Ovary (tissue), 9 donors: Measurements from ENCODE around the gene FAM107A. TPM values are rescaled to one million over a fixed set of nuclear protein-coding genes. Genes with fewer than 3 reads are reported as not detected.

Experiments
- DNase-seq, 5 donors: peaks; one replicate each; pipeline ENCODE4 v3.0.0-alpha.2; 2019 to 2020
- H3K27ac ChIP-seq, 2 donors: fragments of 200-600 bp; one replicate each; pipeline versions ENCODE4 v1.5.1 to v1.8.0; 2019 to 2022
- H3K27me3 ChIP-seq: fragments of 200-600 bp; one replicate; pipeline ENCODE4 v1.8.0; 2022
- H3K36me3 ChIP-seq: fragments of 200-600 bp; sonication (generic); one replicate; pipeline ENCODE4 v1.5.1; 2019
- H3K4me1 ChIP-seq: one replicate; pipeline ENCODE4 v1.8.1; 2013; ENCODE audit warnings: mild to moderate bottlenecking, moderate library complexity; ENCODE audit not compliant: insufficient read depth
- H3K4me3 ChIP-seq: fragments of 200-600 bp; sonication (generic); one replicate; pipeline ENCODE4 v1.5.1; 2017
- H3K9me3 ChIP-seq, 2 donors: fragments of 200-600 bp in 1 of 2; sonication (generic) in 1 of 2; one replicate each; pipeline versions ENCODE4 v1.5.1 to v1.8.1; 2013 to 2019; ENCODE audit warnings: mild to moderate bottlenecking in 1 of 2, moderate library complexity in 1 of 2
- EP300 ChIP-seq: sonication (generic); formaldehyde crosslinking; IDR thresholded peaks from one replicate; pipeline ENCODE4 v1.6.1; 2017; ENCODE audit warnings: antibody characterized with exemption
- POLR2A ChIP-seq: fragments of 450-650 bp; IDR thresholded peaks from one replicate; pipeline ENCODE4 v1.6.1; 2017; ENCODE audit warnings: antibody characterized with exemption, mild to moderate bottlenecking, moderate library complexity
- whole genome bisulfite sequencing, 3 donors: extraction: QIAGEN DNeasy Blood & Tissue Kit in 1 of 3; methylation state at CpG; one replicate each; pipeline versions ENCODE4 v1.1.5 to v1.1.7; 2013 to 2017; 5-methylcytosine and 5-hydroxymethylcytosine counted together
- intact Hi-C, 4 donors: fragments of 100-400 bp; cut with DNase I; formaldehyde crosslinking; loops; one replicate each; pipeline versions ENCODE4 v1.11.0 to v1.15.1; 2022 to 2023
- polyA plus RNA-seq, 2 donors: library from polyadenylated mRNA; stranded (reverse); fragments of 200-250 nt in 1 of 2; fragments of 350-450 nt in 1 of 2; fragmentation: Illumina TruSeq in 1 of 2; extraction: RNeasy Lipid Tissue Mini Kit (QIAGEN cat#74804) in 1 of 2; gene quantifications; one replicate each; pipeline ENCODE4 v1.2.3, GENCODE V29; 2013 to 2014
- total RNA-seq, 7 donors: library from RNA; depleted of rRNA in 2 of 7; stranded (reverse); fragments of >200 nt in 2 of 7; fragmentation: NEBNext Ultra II Directional in 3 of 7; extraction: Animal tissue kit (Norgen Biotek cat#: 25700) in 3 of 7; gene quantifications; one replicate each; pipeline versions ENCODE4 v1.1.0 to v1.2.4, GENCODE V29; 2016 to 2023
- TF ChIP-seq, protein P1 (sequence below), 3 donors: fragments of 450-650 bp in 2 of 3; fragments of 200-600 bp in 1 of 3; IDR thresholded peaks; one replicate each; pipeline versions ENCODE4 v1.5.1 to v1.8.0; 2016 to 2022; ENCODE audit warnings: antibody characterized with exemption in 3 of 3, mild to moderate bottlenecking in 1 of 3
- donor health status: DM: no; HTN: no; CAD: no; lungs with moderate emphysema.
- donor health status: DM: no; HTN: no; CAD: no.
- donor health status: Bipolar disorder and iron deficiency.
- donor health status: DM: yes; HTN: yes; CAD: no.
- donor health status: DM: no; HTN: no; CAD: no.
- donor health status: DM: yes; HTN: yes; CAD: no.

FAM107A gene
- total and polyA plus RNA-seq, 9 donors = 2.7 to 47.3 (median 14.4) TPM

DNA sequence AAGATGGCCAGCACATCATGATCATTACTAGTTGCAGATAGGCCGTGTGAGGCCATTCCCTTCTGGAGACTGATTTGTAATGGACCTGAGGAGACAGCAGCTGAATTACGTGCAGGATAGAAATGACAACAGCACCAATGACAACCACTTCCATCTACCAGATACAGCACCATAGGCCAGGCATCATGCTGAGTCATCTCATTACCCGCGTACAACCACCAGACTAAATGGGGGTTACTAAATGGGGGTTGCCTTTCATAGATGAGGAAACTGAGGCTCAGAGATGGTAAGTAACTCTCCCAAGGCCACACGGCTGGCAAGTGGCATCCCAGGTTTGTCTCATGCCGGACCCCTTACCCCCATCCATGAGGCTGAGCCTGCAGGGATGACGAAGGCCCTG is 32.8 kb upstream of the FAM107A start:
- Histone ChIP-seq H3K27ac (no peak overlapping the region), H3K9me3 (no peaks in the 10 kb centered on the region), H3K4me1 (no peaks in the 10 kb centered on the region), H3K27me3 (no peaks in the 10 kb centered on the region), H3K36me3 (no peaks in the 10 kb centered on the region), H3K4me3 (no peak overlapping the region)
- WGBS, 3 donors = 89 to 94% (median 93%) methylated on average over 7 of the region's 7 CpGs
- DNase-seq = no peak
- TF ChIP-seq POLR2A (no peak), EP300 (no peak)
- TF ChIP-seq, protein P1, sequence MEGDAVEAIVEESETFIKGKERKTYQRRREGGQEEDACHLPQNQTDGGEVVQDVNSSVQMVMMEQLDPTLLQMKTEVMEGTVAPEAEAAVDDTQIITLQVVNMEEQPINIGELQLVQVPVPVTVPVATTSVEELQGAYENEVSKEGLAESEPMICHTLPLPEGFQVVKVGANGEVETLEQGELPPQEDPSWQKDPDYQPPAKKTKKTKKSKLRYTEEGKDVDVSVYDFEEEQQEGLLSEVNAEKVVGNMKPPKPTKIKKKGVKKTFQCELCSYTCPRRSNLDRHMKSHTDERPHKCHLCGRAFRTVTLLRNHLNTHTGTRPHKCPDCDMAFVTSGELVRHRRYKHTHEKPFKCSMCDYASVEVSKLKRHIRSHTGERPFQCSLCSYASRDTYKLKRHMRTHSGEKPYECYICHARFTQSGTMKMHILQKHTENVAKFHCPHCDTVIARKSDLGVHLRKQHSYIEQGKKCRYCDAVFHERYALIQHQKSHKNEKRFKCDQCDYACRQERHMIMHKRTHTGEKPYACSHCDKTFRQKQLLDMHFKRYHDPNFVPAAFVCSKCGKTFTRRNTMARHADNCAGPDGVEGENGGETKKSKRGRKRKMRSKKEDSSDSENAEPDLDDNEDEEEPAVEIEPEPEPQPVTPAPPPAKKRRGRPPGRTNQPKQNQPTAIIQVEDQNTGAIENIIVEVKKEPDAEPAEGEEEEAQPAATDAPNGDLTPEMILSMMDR (IDR thresholded peaks at IDR 0.05) = no peak
- intact Hi-C loops = no loop called here

DNA sequence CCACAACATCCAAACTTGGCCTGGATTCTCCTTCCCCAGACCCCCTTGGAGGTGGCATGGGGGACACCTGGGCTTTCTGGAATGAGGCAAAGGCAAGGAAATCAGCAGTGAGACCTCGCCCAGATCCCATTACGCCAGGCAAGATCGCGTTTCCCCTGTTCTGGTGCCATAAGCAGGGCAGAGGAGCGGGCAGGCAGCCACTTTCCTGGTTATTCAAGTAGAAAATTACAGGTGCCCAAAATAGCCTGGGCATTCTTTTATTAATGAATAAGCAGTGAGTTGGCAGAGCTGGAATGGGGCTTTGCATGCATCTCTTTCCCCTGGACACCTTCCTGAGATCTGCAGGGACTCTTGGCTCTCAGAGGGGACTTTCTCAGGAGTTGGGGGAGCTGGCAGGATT is 31.5 kb upstream of the FAM107A start:
- WGBS, 3 donors = 90 to 99% (median 92%) methylated on average over 5 of the region's 5 CpGs
- H3K36me3 ChIP-seq = no peaks in the 10 kb centered on the region

GRCh38 chr3:58607816-58608215 is 30.6 kb upstream of the FAM107A start:
- Histone ChIP-seq H3K4me3 (no peak overlapping the region), H3K36me3 (no peaks in the 10 kb centered on the region), H3K9me3 (no peaks in the 10 kb centered on the region), H3K27ac (no peak overlapping the region), H3K27me3 (no peaks in the 10 kb centered on the region), H3K4me1 (no peaks in the 10 kb centered on the region)
- no peak for TF ChIP-seq EP300
- no peak for TF ChIP-seq POLR2A
- TF ChIP-seq, protein P1 (IDR thresholded peaks at IDR 0.05) = no peak
- intact Hi-C loops = no loop called here
- WGBS, 3 donors = 70 to 86% (median 81%) methylated on average over 4 of the region's 4 CpGs
- no peak for DNase-seq

More for the DNA sequence above, 31.5 kb upstream of the FAM107A start:
- no peak for TF ChIP-seq EP300
- TF ChIP-seq, protein P1 (IDR thresholded peaks at IDR 0.05) = no peak
- TF ChIP-seq POLR2A = no peak
- Histone ChIP-seq H3K4me1 (no peaks in the 10 kb centered on the region), H3K27me3 (no peaks in the 10 kb centered on the region), H3K27ac (no peak overlapping the region), H3K4me3 (no peak overlapping the region), H3K9me3 (no peaks in the 10 kb centered on the region)
- intact Hi-C loops = no loop called here
- no peak for DNase-seq

GRCh38 chr3:58606693-58607092 is 29.5 kb upstream of the FAM107A start:
- WGBS, 3 donors = 80 to 88% (median 87%) methylated on average over 1 of the region's 1 CpG
- Histone ChIP-seq H3K36me3 (no peaks in the 10 kb centered on the region), H3K27me3 (no peaks in the 10 kb centered on the region), H3K4me1 (no peaks in the 10 kb centered on the region), H3K4me3 (no peak overlapping the region), H3K9me3 (no peaks in the 10 kb centered on the region), H3K27ac (no peak overlapping the region)
- DNase-seq = no peak
- TF ChIP-seq POLR2A (no peak), EP300 (no peak)
- TF ChIP-seq, protein P1 (IDR thresholded peaks at IDR 0.05) = no peak
- intact Hi-C loops = no loop called here

DNA sequence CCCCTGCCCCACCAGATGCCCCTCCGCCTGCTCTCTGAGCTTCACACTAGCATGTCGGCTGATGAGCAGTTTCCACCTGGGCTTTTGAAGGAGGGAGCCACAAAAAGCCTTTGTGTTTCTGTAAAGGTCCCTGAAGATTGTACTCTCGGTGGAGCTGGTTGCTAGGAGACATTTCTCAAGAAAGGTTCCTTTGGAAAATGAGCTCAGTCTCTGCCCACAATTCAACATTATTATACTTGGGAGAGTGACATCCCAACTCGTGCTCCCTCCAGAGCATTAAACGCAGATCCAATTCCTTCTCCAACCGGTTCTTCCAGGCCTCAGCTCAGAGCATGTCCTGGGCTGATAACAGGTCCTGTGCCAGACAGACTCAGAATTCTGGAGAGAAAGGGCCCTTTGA is 26.8 kb upstream of the FAM107A start:
- DNase-seq = no peak
- H3K4me1 ChIP-seq = no peaks in the 10 kb centered on the region
- no peaks in the 10 kb centered on the region for H3K9me3 ChIP-seq
- no peak overlapping the region for H3K4me3 ChIP-seq
- TF ChIP-seq POLR2A = no peak
- TF ChIP-seq, protein P1 (IDR thresholded peaks at IDR 0.05) = no peak
- TF ChIP-seq EP300 = no peak
- no peak overlapping the region for H3K27ac ChIP-seq
- intact Hi-C loops = no loop called here
- no peaks in the 10 kb centered on the region for H3K36me3 ChIP-seq
- H3K27me3 ChIP-seq = no peaks in the 10 kb centered on the region
- 84 to 86% (median 84%) methylated on average over 6 of the region's 6 CpGs for WGBS, 3 donors
